Measurements from ENCODE around the gene IGFBP5. TPM values are rescaled to one million over a fixed set of nuclear protein-coding genes. Genes with fewer than 3 reads are reported as not detected.

IGFBP5 gene
- total and polyA plus RNA-seq, 7 donors: 13.6 to 773 (median 254) TPM

- WGBS, 2 donors: 89% methylated on average over 17 of the region's 17 CpGs
Observed at GRCh38 chr2:216676630-216677029, 18.7 kb downstream of the IGFBP5 start.

GRCh38 chr2:216674376-216674775 lies 21.0 kb downstream of the IGFBP5 start:
- WGBS, 2 donors: 87 to 88% methylated on average over 9 of the region's 9 CpGs
- intact Hi-C loops (cut with DNase I): no loop called here
- Histone ChIP-seq H3K27ac (peak overlapping the region in 2 of 4 donors; percentile 31 to 60), H3K4me3 (no peak overlapping the region), H3K4me1 (peaks cover 0 to 7% (median 4%) of the 10 kb centered on the region in 4 donors), H3K27me3 (no peaks in the 10 kb centered on the region), H3K9me3 (no peaks in the 10 kb centered on the region), H3K36me3 (peaks cover 34 to 63% (median 47%) of the 10 kb centered on the region in 4 donors)
- TF ChIP-seq CTCF (IDR thresholded peaks at IDR 0.05) (no peak), EP300 (IDR thresholded peaks at IDR 0.05) (no peak), POLR2A (IDR thresholded peaks at IDR 0.05) (no peak), POLR2AphosphoS5 (IDR thresholded peaks at IDR 0.05) (no peak)
- DNase-seq: no peak

More at GRCh38 chr2:216676630-216677029, 18.7 kb downstream of the IGFBP5 start:
- DNase-seq: peak; percentile 66
- H3K27ac ChIP-seq: peak overlapping the region in 2 of 4 donors; percentile 85 to 93
- no peak overlapping the region for H3K4me3 ChIP-seq
- no peaks in the 10 kb centered on the region for H3K9me3 ChIP-seq
- intact Hi-C loops (cut with DNase I): no loop called here
- H3K36me3 ChIP-seq: peaks cover 34 to 85% (median 48%) of the 10 kb centered on the region in 4 donors
- peaks cover 0 to 30% (median 26%) of the 10 kb centered on the region in 4 donors for H3K4me1 ChIP-seq
- H3K27me3 ChIP-seq: no peaks in the 10 kb centered on the region
- TF ChIP-seq EP300 (IDR thresholded peaks at IDR 0.05) (no peak), POLR2A (IDR thresholded peaks at IDR 0.05) (no peak), CTCF (IDR thresholded peaks at IDR 0.05) (no peak), POLR2AphosphoS5 (IDR thresholded peaks at IDR 0.05) (no peak)

GRCh38 chr2:216673609-216674008 lies 21.7 kb downstream of the IGFBP5 start:
- DNase-seq: no peak
- H3K27me3 ChIP-seq: no peaks in the 10 kb centered on the region
- TF ChIP-seq POLR2AphosphoS5 (IDR thresholded peaks at IDR 0.05) (peak in 1 of 4 donors; percentile 3), EP300 (IDR thresholded peaks at IDR 0.05) (no peak), CTCF (IDR thresholded peaks at IDR 0.05) (no peak), POLR2A (IDR thresholded peaks at IDR 0.05) (no peak)
- intact Hi-C loops (cut with DNase I): no loop called here
- no peak overlapping the region for H3K4me3 ChIP-seq
- H3K36me3 ChIP-seq: peaks cover 30 to 55% (median 41%) of the 10 kb centered on the region in 4 donors
- H3K9me3 ChIP-seq: no peaks in the 10 kb centered on the region
- WGBS, 2 donors: 88 to 90% methylated on average over 9 of the region's 9 CpGs
- no peaks in the 10 kb centered on the region for H3K4me1 ChIP-seq
- H3K27ac ChIP-seq: peak overlapping the region in 2 of 4 donors; percentile 31 to 60

- Histone ChIP-seq H3K4me3 (no peak overlapping the region), H3K36me3 (peaks cover 24 to 49% (median 35%) of the 10 kb centered on the region in 4 donors), H3K27me3 (no peaks in the 10 kb centered on the region), H3K4me1 (no peaks in the 10 kb centered on the region), H3K27ac (peak overlapping the region in 3 of 4 donors; percentile 31 to 60 (median 33)), H3K9me3 (no peaks in the 10 kb centered on the region)
- 89 to 92% methylated on average over 10 of the region's 10 CpGs for WGBS, 2 donors
- intact Hi-C loops (cut with DNase I): no loop called here
- TF ChIP-seq POLR2AphosphoS5 (IDR thresholded peaks at IDR 0.05) (peak in 1 of 4 donors; percentile 27), EP300 (IDR thresholded peaks at IDR 0.05) (no peak)
- DNase-seq: no peak
Observed at GRCh38 chr2:216673021-216673420, 22.3 kb downstream of the IGFBP5 start.

GRCh38 chr2:216672466-216672865 lies 22.9 kb downstream of the IGFBP5 start:
- Histone ChIP-seq H3K4me1 (no peaks in the 10 kb centered on the region), H3K9me3 (no peaks in the 10 kb centered on the region), H3K4me3 (no peak overlapping the region), H3K36me3 (peaks cover 19 to 44% (median 29%) of the 10 kb centered on the region in 4 donors), H3K27ac (peak overlapping the region in 3 of 4 donors; percentile 31 to 60 (median 33)), H3K27me3 (no peaks in the 10 kb centered on the region)
- TF ChIP-seq POLR2AphosphoS5 (IDR thresholded peaks at IDR 0.05) (no peak), CTCF (IDR thresholded peaks at IDR 0.05) (no peak), EP300 (IDR thresholded peaks at IDR 0.05) (no peak), POLR2A (IDR thresholded peaks at IDR 0.05) (no peak)
- DNase-seq: no peak
- intact Hi-C loops (cut with DNase I): no loop called here
- WGBS, 2 donors: 86 to 88% methylated on average over 10 of the region's 10 CpGs

All from sigmoid colon (tissue), 7 donors.